Measurements from ENCODE around the gene U2SURP.

U2SURP gene

GRCh38 chr3:143099690-143100089 is 98.3 kb downstream of the U2SURP start:
- TF ChIP-seq CTCF (IDR thresholded peaks at IDR 0.05; ENCODE audit: borderline replicate concordance, insufficient read depth, low read depth, low read length): no peak

GRCh38 chr3:143100451-143100850 is 99.1 kb downstream of the U2SURP start:
- H3K4me3 ChIP-seq (ENCODE audit: low read depth, low read length): no peak overlapping the region
- TF ChIP-seq CTCF (IDR thresholded peaks at IDR 0.05; ENCODE audit: borderline replicate concordance, insufficient read depth, low read depth, low read length): no peak

More at GRCh38 chr3:143099690-143100089, 98.3 kb downstream of the U2SURP start:
- no peak overlapping the region for H3K4me3 ChIP-seq (ENCODE audit: low read depth, low read length)

- TF ChIP-seq CTCF (IDR thresholded peaks at IDR 0.05; ENCODE audit: borderline replicate concordance, insufficient read depth, low read depth, low read length): no peak
- H3K4me3 ChIP-seq (ENCODE audit: low read depth, low read length): no peak overlapping the region
Measured at GRCh38 chr3:143101792-143102381, 100.5 kb downstream of the U2SURP start.

- no peak overlapping the region for H3K4me3 ChIP-seq (ENCODE audit: low read depth, low read length)
- TF ChIP-seq CTCF (IDR thresholded peaks at IDR 0.05; ENCODE audit: borderline replicate concordance, insufficient read depth, low read depth, low read length): no peak
Measured at GRCh38 chr3:143103652-143104051, 102.3 kb downstream of the U2SURP start.

GRCh38 chr3:143105170-143105569 is 103.8 kb downstream of the U2SURP start:
- TF ChIP-seq CTCF (IDR thresholded peaks at IDR 0.05; ENCODE audit: borderline replicate concordance, insufficient read depth, low read depth, low read length): no peak
- H3K4me3 ChIP-seq (ENCODE audit: low read depth, low read length): no peak overlapping the region

- TF ChIP-seq CTCF (IDR thresholded peaks at IDR 0.05; ENCODE audit: borderline replicate concordance, insufficient read depth, low read depth, low read length): no peak
Measured at GRCh38 chr3:143109861-143110260, 108.5 kb downstream of the U2SURP start.

More at GRCh38 chr3:143109861-143110260, 108.5 kb downstream of the U2SURP start:
- no peak overlapping the region for H3K4me3 ChIP-seq (ENCODE audit: low read depth, low read length)
